ENCODE results near the gene SF3B5. TPM values are rescaled to one million over a fixed set of nuclear protein-coding genes. Genes with fewer than 3 reads are reported as not detected.

The SF3B5 gene
- total and polyA plus RNA-seq, 2 of the 8 experiments (the other 6 are each of a cell fraction or from before 2014, with no cell fraction given): 195 to 588 TPM

- Histone ChIP-seq H3K4me2 (ENCODE audit: insufficient read depth in 1 of 2, low read depth in 2 of 2, low read length in 2 of 2) (peak overlapping the region; percentile 59 to 92), H3K56ac (replicated peaks; ENCODE audit: insufficient read length, low read depth, low read length) (no peak overlapping the region), H3K79me1 (ENCODE audit: low read depth, low read length) (no peaks in the 10 kb centered on the region), H2AFZ (ENCODE audit: low read length) (no peak overlapping the region; the same call in 1 of the 2 replicates), H2BK120ac (replicated peaks; ENCODE audit: low read depth, low read length) (no peak overlapping the region), H4K8ac (ENCODE audit: extremely low read depth, insufficient read depth, low read length) (no peak overlapping the region), H3K27me3 (replicated peaks in 1 of 4; ENCODE audit: control insufficient read depth in 3 of 4, extremely low read depth in 1 of 4, insufficient read depth in 3 of 4, low read length in 3 of 4) (peaks cover 26 to 52% (median 45%) of the 10 kb centered on the region in 4 experiments), H3K36me3 (ENCODE audit: control insufficient read depth in 2 of 4, insufficient read depth in 4 of 4, low read length in 3 of 4) (no peaks in the 10 kb centered on the region), H2BK12ac (ENCODE audit: low read depth, low read length) (no peak overlapping the region), H3K23me2 (ENCODE audit: low read depth, low read length) (peaks cover 15% of the 10 kb centered on the region; the same call in 1 of the 2 replicates), H2BK20ac (ENCODE audit: low read length) (no peak overlapping the region), H3K4ac (replicated peaks; ENCODE audit: insufficient read length, low read depth, low read length) (no peak overlapping the region), H3K9ac (replicated peaks in 1 of 4; ENCODE audit: extremely low read depth in 1 of 4, low read depth in 3 of 4, low read length in 3 of 4) (no peak overlapping the region), H3K23ac (ENCODE audit: insufficient read length) (no peak overlapping the region), H4K91ac (replicated peaks; ENCODE audit: insufficient read length, low read length) (no peak overlapping the region), H3K27ac (ENCODE audit: low read depth, low read length) (no peak overlapping the region), H2BK5ac (ENCODE audit: low read depth, low read length) (no peak overlapping the region), H4K5ac (ENCODE audit: insufficient read length, low read depth, low read length) (no peak overlapping the region), H3K9me3 (ENCODE audit: insufficient read depth in 2 of 2, low read depth in 1 of 2, low read length in 1 of 2) (no peaks in the 10 kb centered on the region), H3K14ac (ENCODE audit: insufficient read length) (no peak overlapping the region), H2BK15ac (ENCODE audit: low read length) (no peak overlapping the region), H2AK5ac (ENCODE audit: low read depth, low read length) (no peak overlapping the region), H4K20me1 (replicated peaks in 1 of 2; ENCODE audit: control insufficient read depth in 1 of 2, insufficient read depth in 2 of 2, low read length in 2 of 2) (peaks cover 0 to 5% of the 10 kb centered on the region in 2 experiments), H3K79me2 (ENCODE audit: control insufficient read depth in 1 of 2, insufficient read depth in 2 of 2, low read length in 2 of 2) (no peaks in the 10 kb centered on the region), H3K18ac (ENCODE audit: extremely low read depth, low read length) (no peak overlapping the region), H3K4me3 (ENCODE audit: extremely low read depth in 1 of 4, insufficient read depth in 2 of 4, low read depth in 3 of 4, low read length in 4 of 4) (peak overlapping the region; percentile 45 to 72 (median 53)), H3K4me1 (replicated peaks in 1 of 4; ENCODE audit: control insufficient read depth in 3 of 4, insufficient read depth in 4 of 4, low read length in 3 of 4) (peaks cover 5 to 17% (median 12%) of the 10 kb centered on the region in 4 experiments; a peak in 5 of 7 replicates)
- FAIRE-seq (no peak), DNase-seq (ENCODE audit: low read depth in 1 of 2, low spot score in 2 of 2) (no peak)
- POLR2A ChIA-PET (ENCODE audit: partially characterized antibody): interaction anchor here (0.9 to 1.1 kb wide), 2 partner anchors 10 to 28 kb away, joined by 5 to 6 read pairs; no protein-coding TSS in a partner anchor
- TF ChIP-seq USF2 (IDR thresholded peaks at IDR 0.05; ENCODE audit: low read length): peak; percentile 51
- no peak for TF ChIP-seq NRF1 (IDR thresholded peaks at IDR 0.05; ENCODE audit: low read depth, low read length)
- TF ChIP-seq EZH2 (IDR thresholded peaks at IDR 0.05; ENCODE audit: low read depth, low read length, severe bottlenecking): peak; percentile 0
- 17% methylated on average over 16 of the region's 16 CpGs; no CpG with 5 or more reads in 1 of the 2 experiments for WGBS, 2 experiments (ENCODE audit: extremely low coverage in 1 of 2, insufficient coverage in 1 of 2, insufficient read length in 1 of 2, insufficient replicate concordance in 2 of 2, low coverage in 1 of 2, low lambda C conversion rate in 2 of 2, missing lambda C conversion rate in 1 of 2)
- CTCF ChIA-PET (ENCODE audit: partially characterized antibody): interaction anchor here (0.6 to 1.8 kb wide), 6 partner anchors 12 to 128 kb away, joined by 3 to 4 read pairs (median 3); no protein-coding TSS in a partner anchor
These were observed 32.1 kb downstream of the SF3B5 start for GRCh38 chr6:144063246-144063743.
